ENCODE data around the gene MIPOL1.
"Not testable (repeated sequence)": the region's sequence is repeated elsewhere in the genome, so short reads cannot be mapped to it uniquely, and the experiment has no call there.

The MIPOL1 gene

DNA sequence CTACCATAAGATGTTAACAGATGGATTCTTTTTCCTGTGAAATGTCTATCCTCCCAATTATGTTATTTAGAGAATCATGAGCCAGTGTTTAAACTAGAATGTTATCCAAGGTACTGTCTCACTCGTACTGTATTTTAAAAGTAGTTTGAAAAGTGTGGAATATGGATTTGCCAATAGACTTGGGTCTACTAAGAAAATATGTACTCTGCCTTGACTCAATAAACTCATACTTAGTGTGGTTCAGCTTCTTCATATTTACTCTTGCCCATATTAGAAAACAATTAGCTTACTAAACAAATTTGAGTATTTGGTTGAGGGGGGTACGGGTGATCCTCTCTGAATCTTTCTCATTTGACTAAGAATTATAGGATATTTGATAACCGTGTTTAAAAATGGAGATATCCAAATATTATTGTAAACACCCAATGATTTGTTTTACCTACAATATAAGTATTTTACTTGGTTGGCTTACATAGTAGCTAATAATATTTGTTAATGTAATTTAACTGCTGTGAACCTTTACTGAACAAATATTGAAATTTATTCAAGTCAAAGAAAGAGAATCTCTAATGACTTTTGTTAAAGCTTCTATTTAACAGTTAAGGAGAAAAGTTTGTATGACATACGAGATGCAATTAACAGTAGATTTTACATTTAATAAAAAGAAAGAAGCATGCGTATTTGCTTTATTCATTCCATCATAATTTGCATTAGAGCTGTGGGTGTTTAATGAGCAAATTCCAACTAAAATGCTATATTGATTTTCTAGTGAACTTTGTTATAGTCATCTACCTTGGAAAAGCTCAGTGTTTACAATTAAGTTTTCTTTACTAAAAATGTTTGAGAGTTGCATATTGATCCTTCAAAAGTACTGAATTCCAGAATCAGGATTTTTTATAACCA lies 81.2 kb downstream of the MIPOL1 start:
- FAIRE-seq (no peak), DNase-seq (ENCODE audit: low spot score) (no peak)

DNA sequence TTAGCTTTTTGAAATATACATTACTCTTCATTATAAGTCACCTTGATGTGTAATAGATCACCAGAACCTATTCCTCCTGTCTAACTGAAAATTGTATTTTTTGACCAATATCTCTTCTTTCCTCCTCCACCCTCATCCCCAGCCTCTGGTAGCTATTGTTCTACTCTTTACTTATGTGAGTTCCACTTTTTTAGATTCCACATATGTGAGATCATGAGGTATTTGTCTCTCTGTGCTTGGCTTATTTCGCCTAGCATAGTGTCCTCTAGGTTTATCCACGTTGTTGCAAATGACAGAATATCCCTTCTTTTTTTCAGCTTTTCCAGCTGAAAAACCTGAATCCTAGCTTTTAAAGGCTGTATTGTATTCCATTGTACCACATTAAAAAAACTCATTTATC lies 82.1 kb downstream of the MIPOL1 start:
- DNase-seq (ENCODE audit: low spot score) (no peak), FAIRE-seq (no peak)

DNA sequence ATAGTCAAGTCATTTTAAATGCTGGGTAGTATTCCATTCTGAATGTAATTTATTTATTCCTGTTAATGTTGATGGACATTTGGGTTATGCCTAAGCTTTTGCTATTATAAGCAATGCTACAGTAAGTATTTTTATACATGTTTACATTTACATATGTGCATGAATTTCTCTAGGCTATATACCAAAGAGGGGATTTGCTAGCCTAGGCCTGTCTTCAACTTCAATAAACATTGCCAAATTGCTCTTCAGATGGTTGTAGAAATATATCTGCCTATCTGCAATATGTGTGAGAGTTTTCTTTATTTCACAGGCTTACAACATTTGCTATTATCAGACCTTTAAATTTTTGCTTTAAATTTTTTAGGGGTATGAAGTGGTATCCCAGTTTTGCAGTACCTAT lies 87.0 kb downstream of the MIPOL1 start:
- no peak for DNase-seq (ENCODE audit: low spot score)

DNA sequence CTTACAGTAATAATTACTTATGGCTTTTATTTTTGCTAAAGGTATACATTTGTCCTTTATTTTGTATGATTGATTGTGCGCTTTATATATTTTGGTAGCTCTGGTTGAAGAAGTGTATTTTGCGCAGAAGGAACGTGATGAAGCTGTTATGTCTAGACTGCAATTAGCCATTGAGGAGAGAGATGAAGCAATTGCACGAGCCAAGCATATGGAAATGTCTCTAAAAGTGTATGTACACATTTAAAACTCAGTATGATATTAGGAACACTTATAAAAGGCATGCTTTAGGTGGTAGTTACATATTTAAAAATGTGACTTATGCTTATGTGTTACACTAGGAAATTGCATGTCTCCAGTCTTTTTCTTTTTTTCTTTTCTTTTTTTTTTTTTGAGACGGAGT lies 87.5 kb downstream of the MIPOL1 start:
- DNase-seq (ENCODE audit: low spot score) (no peak), FAIRE-seq (no peak)

More for the DNA sequence above, 87.0 kb downstream of the MIPOL1 start:
- FAIRE-seq, result no peak

DNA sequence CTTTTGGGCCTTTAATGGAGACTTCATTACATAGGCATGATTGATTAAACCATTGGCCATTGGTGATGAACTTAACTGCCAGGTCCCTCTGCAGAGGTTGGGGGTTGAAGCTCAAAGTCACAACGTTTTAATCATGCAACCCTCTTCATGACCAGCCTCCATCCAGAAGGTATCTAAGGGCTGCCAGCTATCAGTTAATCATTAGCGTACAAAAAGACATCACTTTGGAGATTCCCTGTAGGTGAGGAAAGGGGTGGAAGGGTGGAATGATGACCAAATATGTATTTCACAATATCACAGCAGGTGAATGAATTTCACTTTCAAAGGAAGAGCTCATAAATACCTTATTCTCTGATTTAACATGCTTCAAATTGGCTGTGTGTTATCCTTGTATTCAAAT lies 92.0 kb downstream of the MIPOL1 start:
- FAIRE-seq (no peak), DNase-seq (ENCODE audit: low spot score) (no peak)

DNA sequence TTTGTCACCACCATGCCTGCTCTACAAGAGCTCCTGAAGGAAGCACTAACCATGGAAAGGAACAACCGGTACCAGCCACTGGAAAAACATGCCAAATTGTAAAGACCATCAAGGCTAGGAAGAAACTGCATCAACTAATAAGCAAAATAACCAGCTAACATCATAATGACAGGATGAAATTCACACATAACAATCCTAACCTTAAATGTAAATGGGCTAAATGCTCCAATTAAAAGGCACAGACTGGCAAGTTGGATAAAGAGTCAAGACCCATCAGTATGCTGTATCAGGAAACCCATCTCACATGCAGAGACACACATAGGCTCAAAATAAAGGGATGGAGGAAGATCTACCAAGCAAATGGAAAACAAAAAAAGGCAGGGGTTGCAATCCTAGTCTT lies 97.5 kb downstream of the MIPOL1 start:
- not testable (repeated sequence) for DNase-seq (ENCODE audit: low spot score); FAIRE-seq

DNA sequence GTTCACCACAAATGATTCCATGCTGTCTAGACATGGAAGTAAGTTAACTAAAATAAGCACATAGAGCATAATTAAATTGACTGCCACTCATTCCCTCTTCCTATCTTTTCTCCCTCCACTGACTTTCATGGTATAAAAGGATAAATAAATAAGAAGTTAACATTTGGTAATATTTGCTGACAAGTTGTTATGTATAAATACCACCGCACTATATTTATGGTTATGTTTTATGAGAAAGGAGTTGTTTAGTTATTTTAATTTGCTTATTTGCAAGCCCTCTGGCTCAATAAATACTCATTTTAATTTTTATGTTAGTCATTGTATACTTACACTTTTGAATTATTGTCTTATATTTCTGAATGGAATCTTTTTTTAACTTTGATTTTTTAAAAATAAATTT lies 113.5 kb downstream of the MIPOL1 start:
- no peak for DNase-seq (ENCODE audit: low spot score)
- no peak for FAIRE-seq

DNA sequence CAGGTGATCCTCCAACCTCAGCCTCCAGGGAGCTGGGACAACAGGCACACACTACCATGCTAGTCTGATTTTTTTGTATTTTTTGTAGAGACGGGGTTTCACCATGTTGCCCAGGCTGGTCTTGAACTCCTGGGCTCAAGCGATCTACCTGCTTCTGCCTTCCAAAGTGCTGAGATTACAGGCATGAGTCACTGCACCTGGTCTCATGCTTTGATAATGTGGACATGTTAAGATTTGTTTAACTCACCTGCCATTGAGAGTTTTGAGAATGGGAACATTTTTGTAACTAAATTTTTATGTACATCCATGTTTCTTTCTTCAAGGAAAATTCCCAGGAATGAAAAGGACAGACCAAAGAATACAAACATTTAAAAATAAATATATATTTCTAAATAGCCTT lies 121.2 kb downstream of the MIPOL1 start:
- DNase-seq (ENCODE audit: low spot score) (no peak), FAIRE-seq (no peak)

DNA sequence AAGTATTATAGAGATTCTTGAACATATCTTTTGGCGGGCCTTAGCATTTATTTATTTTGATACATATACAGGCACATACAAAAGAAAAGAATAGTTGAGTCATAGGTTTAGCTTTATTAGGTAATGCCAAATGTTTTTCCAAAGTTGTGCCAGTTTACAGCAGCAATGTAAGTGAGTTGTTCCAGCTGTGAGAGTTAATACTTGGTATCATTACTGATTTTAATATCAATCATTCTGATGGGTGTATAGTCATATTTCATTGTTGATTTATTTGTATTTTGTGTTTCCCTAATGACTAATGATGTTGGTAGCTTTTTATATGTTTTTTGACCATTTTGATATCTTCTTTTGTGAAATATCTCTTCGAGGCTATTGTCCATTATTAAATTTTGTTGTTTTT lies 122.4 kb downstream of the MIPOL1 start:
- DNase-seq (ENCODE audit: low spot score), result no peak
- FAIRE-seq, result no peak

DNA sequence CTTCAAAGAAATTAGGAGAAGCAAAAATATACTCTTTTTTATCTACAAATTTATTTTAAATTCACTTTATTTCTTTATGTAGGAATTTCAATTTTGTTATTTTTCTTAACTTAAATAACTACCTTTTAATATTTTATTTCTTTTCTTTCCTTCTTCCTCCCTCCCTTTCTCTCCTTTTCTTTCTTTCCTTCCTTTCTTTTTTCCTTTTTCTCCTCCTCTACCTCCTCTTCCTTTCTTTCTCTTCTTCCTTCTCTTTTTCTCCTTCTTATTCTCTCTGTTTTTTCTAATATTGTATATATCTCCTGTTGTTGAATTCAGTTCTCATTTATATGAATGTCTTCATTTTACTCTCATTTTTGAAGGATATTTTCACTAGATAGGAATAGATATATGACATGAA lies 127.6 kb downstream of the MIPOL1 start:
- DNase-seq (ENCODE audit: low spot score), result no peak
- no peak for FAIRE-seq

DNA sequence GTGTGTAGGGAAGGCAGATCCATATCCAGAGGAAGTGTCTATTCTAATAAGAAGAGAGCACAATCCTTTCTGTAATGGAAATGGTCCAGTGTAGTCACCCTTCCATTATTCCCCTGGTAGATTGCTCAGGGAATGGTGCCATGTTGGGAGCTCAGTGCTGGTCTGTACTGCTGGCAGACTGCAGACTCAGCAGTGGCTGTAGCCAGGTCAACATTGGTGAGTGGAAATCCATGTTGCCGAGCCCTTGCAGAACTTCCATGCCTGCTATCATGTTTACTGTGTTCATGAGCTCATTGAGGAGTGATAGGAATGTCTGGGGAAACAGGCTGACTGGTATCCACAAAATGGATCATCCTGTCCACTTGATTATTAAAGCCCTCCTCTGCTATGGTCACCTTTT lies 128.7 kb downstream of the MIPOL1 start:
- DNase-seq (ENCODE audit: low spot score), result no peak
- no peak for FAIRE-seq

DNA sequence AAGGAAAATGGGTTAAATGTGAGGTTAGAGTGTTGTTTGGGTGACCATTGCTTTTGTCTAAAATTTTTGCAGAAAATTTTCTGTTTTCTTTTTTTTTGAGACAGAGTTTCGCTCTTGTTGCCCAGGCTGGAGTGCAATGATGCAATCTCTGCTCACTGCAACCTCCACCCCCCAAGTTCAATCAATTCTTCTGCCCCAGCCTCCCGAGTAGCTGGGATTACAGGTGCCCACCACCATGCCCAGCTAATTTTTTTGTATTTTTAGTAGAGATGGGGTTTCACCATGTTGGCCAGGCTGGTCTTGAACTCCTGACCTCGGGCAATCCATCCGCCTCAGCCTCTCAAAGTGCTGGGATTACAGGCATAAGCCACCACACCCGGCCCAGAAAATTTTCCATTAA lies 130.2 kb downstream of the MIPOL1 start:
- not testable (repeated sequence) for FAIRE-seq; DNase-seq (ENCODE audit: low spot score)

DNA sequence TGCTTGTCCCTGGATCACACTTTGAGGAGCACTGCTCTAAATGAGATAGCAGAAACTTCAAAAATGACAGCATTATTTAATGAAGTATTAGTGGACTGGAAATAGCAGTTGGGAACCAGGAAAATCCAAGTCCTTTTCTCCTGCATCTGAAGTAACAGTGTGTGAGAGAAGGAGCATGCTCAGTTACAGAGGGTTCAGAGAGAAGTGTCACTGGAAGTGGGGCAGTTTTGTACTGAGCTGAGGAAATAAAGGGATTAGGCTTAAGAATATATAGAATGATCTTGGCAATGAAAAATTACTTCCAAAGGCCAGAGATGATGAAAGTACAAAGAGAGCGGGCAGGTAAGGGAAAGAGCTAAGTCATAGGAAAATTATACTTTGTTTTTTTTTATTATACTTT lies 130.9 kb downstream of the MIPOL1 start:
- DNase-seq (ENCODE audit: low spot score), result no peak
- FAIRE-seq, result no peak

DNA sequence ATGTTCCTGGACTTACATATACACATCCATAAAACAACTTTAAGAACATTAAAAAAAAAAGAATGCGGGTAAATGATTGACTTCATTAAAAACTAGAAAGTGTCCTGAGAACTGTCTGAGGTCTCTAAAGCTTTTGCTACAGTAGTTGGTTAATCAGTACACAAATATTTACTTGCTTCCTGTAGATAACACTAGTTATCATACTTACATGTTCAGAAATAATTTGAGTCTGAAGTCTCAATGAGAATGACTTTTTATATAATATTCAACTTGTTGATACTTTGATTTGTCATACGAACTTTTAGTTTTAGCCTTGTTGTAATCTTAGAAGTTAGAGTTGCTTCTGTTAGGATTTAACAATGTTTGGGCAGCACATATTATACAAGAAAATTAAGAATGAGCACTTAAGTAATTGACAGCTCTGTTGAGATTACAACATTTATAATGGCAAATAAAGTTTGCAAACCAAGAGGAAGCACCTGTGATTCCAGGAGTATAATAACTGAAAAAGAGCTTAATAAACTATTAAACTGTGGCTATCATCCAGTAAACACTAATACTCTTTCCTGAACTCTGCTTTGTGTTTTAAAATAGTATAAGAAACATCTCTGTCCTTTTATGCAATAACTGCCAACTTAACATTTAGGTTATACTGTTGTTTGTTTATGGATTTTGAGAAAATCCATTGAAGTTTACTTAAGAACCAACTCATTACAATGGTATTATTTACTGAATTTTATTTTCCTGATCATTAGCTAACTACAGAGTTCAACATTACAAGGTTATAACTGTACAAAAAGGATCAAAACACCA lies 131.7 kb downstream of the MIPOL1 start:
- FAIRE-seq (no peak), DNase-seq (ENCODE audit: low spot score) (no peak)

DNA sequence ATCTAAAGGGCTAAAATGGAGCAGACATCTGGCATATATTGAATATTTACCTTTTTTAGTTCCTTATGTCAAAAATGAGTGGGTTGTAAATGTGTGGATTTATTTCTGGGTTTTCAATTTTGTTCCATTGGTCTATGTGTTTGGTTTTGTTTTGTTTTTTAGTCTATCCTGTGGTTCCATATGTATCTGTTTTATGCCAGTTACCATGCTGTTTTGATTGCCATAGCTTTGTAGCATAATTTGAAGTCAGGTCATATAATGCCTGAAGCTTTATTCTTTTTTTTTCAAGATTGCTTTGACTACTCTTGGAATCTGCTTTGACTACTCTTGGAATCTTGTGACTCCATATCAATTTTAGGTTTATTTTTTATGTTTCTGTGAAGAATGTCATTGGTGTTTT lies 133.2 kb downstream of the MIPOL1 start:
- FAIRE-seq (no peak), DNase-seq (ENCODE audit: low spot score) (no peak)

DNA sequence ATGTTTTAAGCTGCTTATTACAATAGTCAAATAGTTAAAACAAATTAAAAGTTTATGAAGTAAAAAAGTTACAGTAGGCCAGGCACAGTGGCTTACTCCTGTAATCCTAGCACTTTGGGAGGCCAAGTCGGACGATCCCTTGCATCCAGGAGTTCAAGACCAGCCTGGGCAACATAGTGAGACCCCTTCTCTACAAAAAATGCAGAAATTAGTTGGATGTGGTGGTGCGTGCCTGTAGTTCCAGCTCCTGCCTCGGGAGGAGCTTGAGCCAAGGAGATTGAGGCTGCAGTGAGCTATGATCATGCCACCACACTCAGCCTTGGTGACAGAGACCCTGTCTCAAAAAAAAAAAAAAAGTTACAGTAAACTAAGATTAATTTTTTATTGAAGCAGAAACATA lies 142.6 kb downstream of the MIPOL1 start:
- DNase-seq (ENCODE audit: low spot score) (no peak), FAIRE-seq (no peak)

DNA sequence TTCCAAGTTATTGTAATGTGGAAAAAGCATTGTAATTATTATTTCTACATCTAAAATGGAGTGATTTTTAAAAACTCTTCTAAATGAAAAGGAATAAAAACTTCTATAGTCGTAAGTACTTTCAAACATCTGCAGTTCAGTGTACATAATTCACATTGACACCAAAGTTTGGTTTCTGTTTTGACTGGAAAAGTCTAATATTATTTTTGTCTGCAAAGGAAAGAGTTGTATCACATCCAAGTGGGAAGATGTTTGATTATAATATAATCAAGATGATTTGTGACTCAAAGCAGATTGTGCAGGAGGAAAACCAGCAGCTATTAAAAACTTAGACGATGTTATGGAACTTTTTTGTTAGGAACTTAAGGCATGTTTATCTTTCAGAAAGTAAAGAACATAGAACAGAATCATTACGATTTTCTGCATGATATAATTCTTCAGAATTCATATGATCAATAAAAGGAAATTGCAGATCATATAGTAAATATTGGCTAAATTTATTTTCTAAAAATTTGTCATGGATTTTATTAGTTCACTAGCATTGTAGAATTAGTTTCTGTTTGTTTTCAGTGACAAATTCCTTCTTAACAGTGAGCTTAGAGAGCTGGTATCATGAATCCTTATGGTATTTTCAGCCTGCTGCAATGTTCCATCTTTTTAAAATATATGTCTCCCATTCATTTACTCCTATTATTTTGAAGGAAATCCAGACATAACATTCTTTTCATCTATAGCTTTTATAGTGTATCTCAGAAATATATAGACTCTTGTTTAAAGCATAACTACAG lies 145.8 kb downstream of the MIPOL1 start:
- DNase-seq (ENCODE audit: low spot score), result no peak

DNA sequence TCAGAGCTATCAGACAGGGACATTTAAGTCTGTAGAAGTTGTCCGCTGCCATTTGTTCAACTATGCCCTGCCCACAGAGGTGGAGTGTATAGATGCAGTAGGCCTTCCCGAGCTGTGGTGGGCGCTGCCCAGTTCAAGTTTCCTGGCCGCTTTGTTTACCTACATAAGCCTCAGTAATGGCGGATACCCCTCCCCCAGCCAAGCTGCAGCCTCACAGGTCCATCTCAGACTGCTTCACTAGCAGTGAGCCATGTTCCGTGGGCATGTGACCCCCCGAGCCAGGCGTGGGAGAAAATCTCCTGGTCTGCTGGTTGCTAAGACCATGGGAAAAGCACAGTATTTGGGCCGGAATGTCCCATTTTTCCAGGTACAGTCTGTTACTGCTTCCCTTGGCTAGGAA lies 165.9 kb downstream of the MIPOL1 start:
- DNase-seq (ENCODE audit: low spot score) (no peak), FAIRE-seq (no peak)

More for the DNA sequence above, 145.8 kb downstream of the MIPOL1 start:
- no peak for FAIRE-seq

DNA sequence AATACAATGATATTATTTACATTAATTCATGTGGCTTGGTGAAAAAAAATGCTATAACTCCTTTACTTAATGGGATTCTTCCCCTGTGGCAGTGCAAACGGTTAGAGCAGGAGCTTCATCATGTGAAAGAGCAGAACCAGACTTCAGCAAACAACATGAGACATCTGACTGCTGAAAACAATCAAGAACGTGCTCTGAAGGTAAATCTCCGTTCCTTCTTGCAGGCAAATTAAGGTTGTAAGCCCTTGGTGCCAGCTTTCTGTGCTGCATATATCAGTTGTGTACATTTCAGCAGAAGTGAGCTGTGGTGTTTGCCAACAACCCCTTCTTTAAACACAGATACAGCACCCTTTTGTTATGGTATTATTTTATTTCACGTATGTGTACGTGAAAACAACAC lies 171.7 kb downstream of the MIPOL1 start:
- DNase-seq (ENCODE audit: low spot score), result no peak
- FAIRE-seq, result no peak

DNA sequence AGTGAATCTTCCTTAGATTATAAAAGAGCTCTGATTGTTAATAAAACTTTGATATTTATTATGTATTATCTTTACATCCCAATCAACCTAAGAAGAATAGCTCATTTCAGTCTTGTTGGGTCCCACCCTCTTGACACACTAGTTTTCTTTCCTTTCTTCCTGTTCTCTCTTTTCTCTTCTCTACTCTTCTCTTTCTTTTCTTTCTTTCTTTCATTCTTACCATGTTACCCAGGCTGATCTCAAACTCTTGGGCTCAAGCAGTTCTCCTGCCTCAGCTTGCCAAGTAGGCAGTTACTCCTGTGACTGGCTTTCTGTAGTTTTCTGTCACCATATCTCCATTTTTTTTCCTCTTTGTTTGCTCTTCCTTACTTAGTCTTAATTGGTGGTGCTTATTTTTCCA lies 177.8 kb downstream of the MIPOL1 start:
- DNase-seq (ENCODE audit: low spot score) (no peak), FAIRE-seq (no peak)

DNA sequence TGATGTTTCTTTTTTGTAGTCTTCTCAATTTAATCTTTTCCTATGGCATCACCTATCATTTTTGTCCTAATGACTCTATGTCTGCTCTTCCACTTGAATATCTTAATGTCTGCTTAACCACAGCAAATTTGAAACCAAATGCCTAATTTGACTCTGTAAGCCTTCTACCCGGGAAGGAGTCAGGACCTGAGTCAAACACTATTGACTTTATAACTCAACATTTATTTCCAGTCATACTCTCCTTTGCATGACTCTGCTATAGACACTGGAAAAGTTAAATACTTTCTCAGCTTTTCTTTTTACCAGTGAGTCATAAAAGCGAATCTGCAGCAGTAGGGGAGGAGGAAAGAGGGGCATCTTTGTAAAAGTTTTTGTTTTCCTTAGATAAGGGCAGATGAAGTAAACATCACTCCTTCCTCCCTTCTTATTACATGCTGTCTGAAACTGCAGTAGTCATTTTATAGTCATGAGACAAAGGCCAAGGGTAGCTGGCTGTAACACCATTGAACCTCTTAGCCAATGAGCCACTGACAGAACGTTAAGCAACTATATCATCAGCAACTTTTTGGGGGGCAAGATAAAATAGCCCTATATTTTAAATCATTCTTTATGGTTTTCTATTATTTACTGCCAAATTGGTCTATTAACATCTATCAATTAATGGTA lies 179.3 kb downstream of the MIPOL1 start:
- DNase-seq (ENCODE audit: low spot score) (no peak), FAIRE-seq (no peak)

Data from RCC 7860 (cell line).